Esophagus squamous epithelium (tissue), 4 donors: Measurements from ENCODE around the gene UBL3.

ENCODE experiments used
- POLR2A ChIP-seq, 4 donors: fragments of 450-650 bp; IDR thresholded peaks; one replicate each; pipeline ENCODE4 v1.6.1; 2017; ENCODE audit warnings: antibody characterized with exemption in 4 of 4, mild to moderate bottlenecking in 4 of 4, moderate library complexity in 3 of 4
- TF ChIP-seq, protein P1 (sequence below), 6 experiments: fragments of 450-650 bp in 4 of 6; fragments of 200-600 bp in 2 of 6; sonication (generic) in 2 of 6; IDR thresholded peaks; one replicate each; pipeline ENCODE4 v1.5.1; 2016 to 2019; ENCODE audit warnings: antibody characterized with exemption in 6 of 6, mild to moderate bottlenecking in 4 of 6, moderate library complexity in 4 of 6

DNA sequence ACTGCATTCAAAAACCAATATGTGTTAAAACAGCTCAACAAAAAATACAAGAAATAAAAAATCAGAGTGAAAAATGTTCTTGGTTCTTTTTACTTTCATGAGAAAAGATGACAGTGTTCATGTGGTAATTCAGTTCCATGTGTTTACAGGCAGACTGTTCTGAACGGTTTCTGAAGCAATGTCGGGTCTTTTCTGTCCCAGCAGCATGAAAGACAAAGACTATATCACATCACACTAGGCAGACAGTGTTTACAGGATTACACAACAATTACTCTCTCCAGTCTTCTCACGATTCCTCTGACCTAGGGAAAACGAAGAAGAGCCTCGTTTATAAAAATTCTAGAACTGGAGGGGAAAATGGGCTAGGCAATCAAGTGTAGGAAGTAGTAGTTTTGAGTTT, 83.4 kb downstream of the UBL3 start:
- TF ChIP-seq, protein P1, sequence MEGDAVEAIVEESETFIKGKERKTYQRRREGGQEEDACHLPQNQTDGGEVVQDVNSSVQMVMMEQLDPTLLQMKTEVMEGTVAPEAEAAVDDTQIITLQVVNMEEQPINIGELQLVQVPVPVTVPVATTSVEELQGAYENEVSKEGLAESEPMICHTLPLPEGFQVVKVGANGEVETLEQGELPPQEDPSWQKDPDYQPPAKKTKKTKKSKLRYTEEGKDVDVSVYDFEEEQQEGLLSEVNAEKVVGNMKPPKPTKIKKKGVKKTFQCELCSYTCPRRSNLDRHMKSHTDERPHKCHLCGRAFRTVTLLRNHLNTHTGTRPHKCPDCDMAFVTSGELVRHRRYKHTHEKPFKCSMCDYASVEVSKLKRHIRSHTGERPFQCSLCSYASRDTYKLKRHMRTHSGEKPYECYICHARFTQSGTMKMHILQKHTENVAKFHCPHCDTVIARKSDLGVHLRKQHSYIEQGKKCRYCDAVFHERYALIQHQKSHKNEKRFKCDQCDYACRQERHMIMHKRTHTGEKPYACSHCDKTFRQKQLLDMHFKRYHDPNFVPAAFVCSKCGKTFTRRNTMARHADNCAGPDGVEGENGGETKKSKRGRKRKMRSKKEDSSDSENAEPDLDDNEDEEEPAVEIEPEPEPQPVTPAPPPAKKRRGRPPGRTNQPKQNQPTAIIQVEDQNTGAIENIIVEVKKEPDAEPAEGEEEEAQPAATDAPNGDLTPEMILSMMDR (IDR thresholded peaks at IDR 0.05): no peak
- TF ChIP-seq POLR2A (IDR thresholded peaks at IDR 0.05): no peak
